IMR-90 (cell line): ENCODE results near the gene OR6P1. TPM values are rescaled to one million over a fixed set of nuclear protein-coding genes. Genes with fewer than 3 reads are reported as not detected.

Experiments used
- ATAC-seq: fragments of 200-7000 bp; cut with Tn5 transposase; 2 replicates; pipeline ENCODE4 v1.9.1; 2020; ENCODE audit warnings: low read depth, mild to moderate bottlenecking, moderate library complexity
- BruUV-seq: library from RNA; stranded (reverse); fragments of 400-500 nt; replicated peaks from 2 replicates; lab custom pipeline; 2021; lab: Mats Ljungman, UMichigan
- CTCF ChIA-PET: fragments of 300-600 bp; formaldehyde crosslinking; extraction: SDS; loops from one replicate; lab custom pipeline; 2021; ENCODE audit warnings: antibody characterized with exemption; lab: Yijun Ruan, JAX
- POLR2A ChIA-PET: fragments of 300-600 bp; sonication (Branson Sonifier 250); formaldehyde crosslinking; loops from one replicate; lab custom pipeline; 2022; ENCODE audit warnings: antibody characterized with exemption; ENCODE audit not compliant: unreplicated experiment; lab: Charles Lee
- DNase-seq: peaks from one replicate; pipeline ENCODE4 v3.0.0; 2013
- H2AFZ ChIP-seq: replicated peaks from 2 replicates; pipeline ENCODE3; 2013; ENCODE audit warnings: low read length, mild to moderate bottlenecking; ENCODE audit not compliant: poor library complexity
- H2AK5ac ChIP-seq: 2 replicates; pipeline ENCODE4 v1.6.1; 2013; ENCODE audit warnings: low read depth, low read length, inconsistent platforms
- H2AK9ac ChIP-seq: replicated peaks from 2 replicates; pipeline ENCODE3; 2013; ENCODE audit warnings: mild to moderate bottlenecking, low read depth, low read length, moderate library complexity; ENCODE audit not compliant: poor library complexity
- H2BK120ac ChIP-seq: 2 replicates; pipeline ENCODE4 v1.6.1; 2013; ENCODE audit warnings: low read depth, low read length, inconsistent platforms
- H2BK15ac ChIP-seq: 3 replicates; pipeline ENCODE4 v1.6.1; 2013; ENCODE audit warnings: low read depth, low read length, inconsistent platforms
- H2BK20ac ChIP-seq: 2 replicates; pipeline ENCODE4 v1.6.1; 2013; ENCODE audit warnings: low read depth, mild to moderate bottlenecking, inconsistent platforms, low read length, moderate library complexity
- H2BK5ac ChIP-seq: 2 replicates; pipeline ENCODE4 v1.6.1; 2013; ENCODE audit warnings: mild to moderate bottlenecking, low read depth, low read length, inconsistent platforms; ENCODE audit not compliant: poor library complexity, severe bottlenecking
- H3K14ac ChIP-seq: replicated peaks from 2 replicates; pipeline ENCODE4 v1.6.1; 2013; ENCODE audit warnings: low read depth, low read length, inconsistent platforms
- H3K18ac ChIP-seq: 2 replicates; pipeline ENCODE4 v1.6.1; 2013; ENCODE audit warnings: low read depth, low read length, control low read depth
- H3K23ac ChIP-seq: 2 replicates; pipeline ENCODE4 v1.6.1; 2013; ENCODE audit warnings: low read depth, low read length, inconsistent platforms
- H3K27ac ChIP-seq: 2 replicates; pipeline ENCODE4 v1.5.1; 2013; ENCODE audit warnings: mild to moderate bottlenecking, control low read depth, low read length; ENCODE audit not compliant: insufficient read depth
- H3K27me3 ChIP-seq: 2 replicates; pipeline ENCODE4 v1.6.1; 2013; ENCODE audit warnings: low read length; ENCODE audit not compliant: control insufficient read depth, insufficient read depth
- H3K36me3 ChIP-seq: 2 replicates; pipeline ENCODE4 v1.6.1; 2013; ENCODE audit warnings: low read length, mixed read lengths; ENCODE audit not compliant: control insufficient read depth, insufficient read depth
- H3K4ac ChIP-seq: 2 replicates; pipeline ENCODE4 v1.6.1; 2013; ENCODE audit warnings: low read depth, low read length, inconsistent platforms
- H3K4me1 ChIP-seq: 2 replicates; pipeline ENCODE4 v1.6.1; 2013; ENCODE audit warnings: low read length, mixed read lengths; ENCODE audit not compliant: control insufficient read depth, insufficient read depth
- H3K4me2 ChIP-seq: 2 replicates; pipeline ENCODE4 v1.6.1; 2013; ENCODE audit warnings: low read depth, mild to moderate bottlenecking, control low read depth, low read length, moderate library complexity
- H3K4me3 ChIP-seq: 2 replicates; pipeline ENCODE4 v1.5.1; 2013; ENCODE audit warnings: low read depth, mild to moderate bottlenecking, control low read depth, low read length, moderate library complexity; ENCODE audit not compliant: insufficient read depth
- H3K56ac ChIP-seq: 2 replicates; pipeline ENCODE4 v1.6.1; 2013; ENCODE audit warnings: low read length, inconsistent platforms; ENCODE audit not compliant: insufficient read depth; ENCODE audit errors: extremely low read depth
- H3K79me1 ChIP-seq, 2 experiments: 2 replicates each; pipeline ENCODE4 v1.6.1; 2013; ENCODE audit warnings: low read length in 2 of 2, inconsistent platforms in 1 of 2, low read depth in 1 of 2
- H3K9ac ChIP-seq: 2 replicates; pipeline ENCODE4 v1.6.1; 2013; ENCODE audit warnings: low read depth, low read length, control low read depth
- H3K9me1 ChIP-seq: 2 replicates; pipeline ENCODE4 v1.6.1; 2013; ENCODE audit warnings: low read length, inconsistent platforms; ENCODE audit not compliant: insufficient read depth
- H3K9me3 ChIP-seq: 2 replicates; pipeline ENCODE4 v1.6.1; 2013; ENCODE audit warnings: low read length; ENCODE audit not compliant: control insufficient read depth, insufficient read depth
- H4K20me1 ChIP-seq: 2 replicates; pipeline ENCODE4 v1.6.1; 2013; ENCODE audit warnings: low read length, inconsistent platforms; ENCODE audit not compliant: insufficient read depth
- H4K5ac ChIP-seq: 2 replicates; pipeline ENCODE4 v1.6.1; 2013; ENCODE audit warnings: mild to moderate bottlenecking, low read depth, low read length, control low read depth
- H4K8ac ChIP-seq, 2 experiments: 2 replicates each; pipeline ENCODE4 v1.6.1; 2013; ENCODE audit warnings: low read depth in 2 of 2, low read length in 2 of 2, control low read depth in 1 of 2, inconsistent platforms in 1 of 2
- H4K91ac ChIP-seq: 2 replicates; pipeline ENCODE4 v1.6.1; 2013; ENCODE audit warnings: low read depth, low read length, inconsistent platforms; ENCODE audit not compliant: insufficient read depth
- BHLHE40 ChIP-seq: fragments of 150-350 bp; IDR thresholded peaks from 2 replicates; pipeline ENCODE4 v1.6.1; 2016; ENCODE audit warnings: mild to moderate bottlenecking, low read depth, low read length
- CEBPB ChIP-seq: IDR thresholded peaks from 2 replicates; pipeline ENCODE4 v1.6.1; 2012; ENCODE audit warnings: low read depth, low read length, improper control_type of control experiment
- CHD1 ChIP-seq: IDR thresholded peaks from 2 replicates; pipeline ENCODE4 v1.6.1; 2012; ENCODE audit warnings: low read depth, low read length, improper control_type of control experiment
- CTCF ChIP-seq: conservative IDR thresholded peaks from 2 replicates; pipeline ENCODE4 v1.5.1; 2012; ENCODE audit warnings: mild to moderate bottlenecking, low read depth, low read length, improper control_type of control experiment
- ELK1 ChIP-seq: fragments of 150-350 bp; IDR thresholded peaks from 2 replicates; pipeline ENCODE4 v1.6.1; 2016; ENCODE audit warnings: low read depth, mild to moderate bottlenecking, low read length, moderate library complexity, borderline replicate concordance
- FOS ChIP-seq: fragments of 150-350 bp; IDR thresholded peaks from 2 replicates; pipeline ENCODE4 v1.6.1; 2016; ENCODE audit warnings: low read depth, low read length
- MAFK ChIP-seq: IDR thresholded peaks from 2 replicates; pipeline ENCODE4 v1.6.1; 2012; ENCODE audit warnings: low read depth, low read length, improper control_type of control experiment
- MAZ ChIP-seq: IDR thresholded peaks from 2 replicates; pipeline ENCODE4 v1.6.1; 2012; ENCODE audit warnings: low read depth, mild to moderate bottlenecking, low read length, improper control_type of control experiment, moderate library complexity, borderline replicate concordance
- POLR2A ChIP-seq: IDR thresholded peaks from 2 replicates; pipeline ENCODE4 v1.6.1; 2012; ENCODE audit warnings: mild to moderate bottlenecking, low read depth, low read length
- RAD21 ChIP-seq: IDR thresholded peaks from 2 replicates; pipeline ENCODE4 v1.6.1; 2012; ENCODE audit warnings: low read length, improper control_type of control experiment
- RFX5 ChIP-seq: IDR thresholded peaks from 2 replicates; pipeline ENCODE4 v1.8.0; 2012; ENCODE audit warnings: low read depth, mild to moderate bottlenecking, low read length, moderate library complexity
- SMC3 ChIP-seq: fragments of 150-350 bp; IDR thresholded peaks from 2 replicates; pipeline ENCODE4 v1.6.1; 2016; ENCODE audit warnings: low read depth, mild to moderate bottlenecking, antibody characterized with exemption, low read length, moderate library complexity
- WGBS, 2 experiments: methylation state at CpG; one replicate each; pipeline versions ENCODE4 v1.1.5 to v1.1.7; 2013; ENCODE audit warnings: missing lambda C conversion rate in 2 of 2; ENCODE audit not compliant: insufficient read length in 1 of 2; ENCODE audit errors: extremely low coverage in 2 of 2; 5-methylcytosine and 5-hydroxymethylcytosine counted together
- dilution Hi-C: fragments of 300-500 bp; cut with HindIII; formaldehyde crosslinking; loops from one replicate; pipeline ENCODE4 v1.14.3; 2018; ENCODE audit warnings: low sequenced_read_pairs; ENCODE audit not compliant: unreplicated experiment
- in situ Hi-C: fragments of 300-500 bp; cut with MboI; formaldehyde crosslinking; loops from 3 replicates; pipeline ENCODE4 v1.14.3; 2019; ENCODE audit warnings: low sequenced_read_pairs, inconsistent platforms, mixed read lengths
- intact Hi-C: fragments of 100-400 bp; cut with micrococcal nuclease; formaldehyde crosslinking; loops from 2 replicates; pipeline ENCODE4 v1.10.0; 2022
- polyA plus RNA-seq, 3 experiments: library from polyadenylated mRNA; depleted of rRNA; stranded (reverse); fragments of >200 nt; gene quantifications; 2 replicates each; pipeline ENCODE4 v1.2.3, GENCODE V29; 2012; ENCODE audit warnings: low replicate concordance in 1 of 3
- total RNA-seq: library from RNA; depleted of rRNA; stranded (reverse); fragments of >200 nt; gene quantifications from 2 replicates; pipeline ENCODE4 v1.2.3, GENCODE V29; 2012
- TF ChIP-seq, protein P1 (sequence below): fragments of 150-350 bp; IDR thresholded peaks from 2 replicates; pipeline ENCODE4 v1.6.1; 2017; ENCODE audit warnings: mild to moderate bottlenecking, antibody characterized with exemption, low read length, low read depth

Gene OR6P1
- total and polyA plus RNA-seq, 2 of the 4 experiments (the other 2 are of a cell fraction): not detected

DNA sequence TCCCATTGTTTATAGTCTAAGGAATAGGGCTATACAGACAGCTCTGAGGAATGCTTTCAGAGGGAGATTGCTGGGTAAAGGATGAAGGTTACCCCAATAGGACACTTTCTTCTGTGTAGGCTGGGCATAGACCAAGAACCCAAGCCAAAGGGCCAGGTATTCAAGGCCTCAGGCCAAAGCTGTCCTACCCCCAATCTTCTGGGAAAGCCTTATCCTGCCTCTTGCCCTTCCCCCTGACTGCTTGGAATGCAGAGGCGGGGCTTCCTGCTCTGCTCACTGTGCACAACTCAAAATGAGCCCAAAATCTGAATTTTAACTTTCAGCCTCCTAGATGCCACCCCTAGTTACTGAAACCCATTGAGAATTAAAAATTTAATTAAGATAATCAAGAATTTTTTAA is 36.9 kb upstream of the OR6P1 start:
- Histone ChIP-seq H3K4ac (no peak overlapping the region), H3K4me3 (no peak overlapping the region), H3K14ac (no peak overlapping the region), H2BK120ac (no peak overlapping the region), H4K8ac (no peak overlapping the region), H2BK5ac (no peak overlapping the region), H3K23ac (no peak overlapping the region), H2AFZ (no peak overlapping the region), H3K9me3 (no peaks in the 10 kb centered on the region; the same call in 1 of the 2 replicates), H4K20me1 (no peaks in the 10 kb centered on the region), H3K79me1 (no peaks in the 10 kb centered on the region), H3K18ac (no peak overlapping the region), H3K4me1 (no peaks in the 10 kb centered on the region), H3K4me2 (no peak overlapping the region), H3K36me3 (no peaks in the 10 kb centered on the region), H2AK9ac (no peak overlapping the region), H2BK15ac (no peak overlapping the region), H3K27me3 (no peaks in the 10 kb centered on the region), H3K27ac (no peak overlapping the region), H3K9ac (no peak overlapping the region), H3K9me1 (no peaks in the 10 kb centered on the region), H3K56ac (no peak overlapping the region), H4K91ac (no peak overlapping the region), H2BK20ac (no peak overlapping the region), H4K5ac (no peak overlapping the region), H2AK5ac (no peak overlapping the region)
- TF ChIP-seq MAZ (no peak), CEBPB (no peak), ELK1 (no peak), FOS (no peak), BHLHE40 (no peak), RFX5 (no peak), CTCF (no peak), SMC3 (no peak), CHD1 (no peak), POLR2A (no peak), MAFK (no peak), RAD21 (no peak)
- TF ChIP-seq, protein P1, sequence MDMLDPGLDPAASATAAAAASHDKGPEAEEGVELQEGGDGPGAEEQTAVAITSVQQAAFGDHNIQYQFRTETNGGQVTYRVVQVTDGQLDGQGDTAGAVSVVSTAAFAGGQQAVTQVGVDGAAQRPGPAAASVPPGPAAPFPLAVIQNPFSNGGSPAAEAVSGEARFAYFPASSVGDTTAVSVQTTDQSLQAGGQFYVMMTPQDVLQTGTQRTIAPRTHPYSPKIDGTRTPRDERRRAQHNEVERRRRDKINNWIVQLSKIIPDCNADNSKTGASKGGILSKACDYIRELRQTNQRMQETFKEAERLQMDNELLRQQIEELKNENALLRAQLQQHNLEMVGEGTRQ: no peak
- in situ Hi-C loops: no loop called here
- ChIA-PET POLR2A (no interaction called here), CTCF (no interaction called here)
- dilution Hi-C loops: no loop called here
- no TSS peak for BruUV-seq
- no peak for DNase-seq
- ATAC-seq: no peak
- no CpG with 5 or more reads among the region's 1 CpG for WGBS, 2 experiments
- intact Hi-C loops: no loop called here
